Measurements from ENCODE around the gene SHC3.

The SHC3 gene

GRCh38 chr9:89054865-89055495 lies 123.6 kb downstream of the SHC3 start:
- no peak for DNase-seq (ENCODE audit: low read depth in 2 of 2)

- DNase-seq (ENCODE audit: low read depth in 2 of 2), result no peak
Observed at GRCh38 chr9:89053301-89053700, 125.3 kb downstream of the SHC3 start.

- DNase-seq (ENCODE audit: low read depth in 2 of 2), result no peak
Observed at GRCh38 chr9:89052470-89053097, 126.0 kb downstream of the SHC3 start.

GRCh38 chr9:89051421-89052025 lies 127.1 kb downstream of the SHC3 start:
- DNase-seq (ENCODE audit: low read depth in 2 of 2), result no peak

- DNase-seq (ENCODE audit: low read depth in 2 of 2), result no peak
Observed at GRCh38 chr9:89049646-89050045, 129.0 kb downstream of the SHC3 start.

- DNase-seq (ENCODE audit: low read depth in 2 of 2), result no peak
Observed at GRCh38 chr9:89048616-89049015, 130.0 kb downstream of the SHC3 start.

GRCh38 chr9:89047667-89048066 lies 131.0 kb downstream of the SHC3 start:
- DNase-seq (ENCODE audit: low read depth in 2 of 2), result no peak

- no peak for DNase-seq (ENCODE audit: low read depth in 2 of 2)
Observed at GRCh38 chr9:89046832-89047231, 131.8 kb downstream of the SHC3 start.

GRCh38 chr9:89044881-89045280 lies 133.7 kb downstream of the SHC3 start:
- no peak for DNase-seq (ENCODE audit: low read depth in 2 of 2)

GRCh38 chr9:89044104-89044503 lies 134.5 kb downstream of the SHC3 start:
- DNase-seq (ENCODE audit: low read depth in 2 of 2), result no peak

- no peak for DNase-seq (ENCODE audit: low read depth in 2 of 2)
Observed at GRCh38 chr9:89042984-89043383, 135.6 kb downstream of the SHC3 start.

- no peak for DNase-seq (ENCODE audit: low read depth in 2 of 2)
Observed at GRCh38 chr9:89039664-89040063, 139.0 kb downstream of the SHC3 start.

GRCh38 chr9:89039104-89039465 lies 139.5 kb downstream of the SHC3 start:
- no peak for DNase-seq (ENCODE audit: low read depth in 2 of 2)

GRCh38 chr9:89038382-89039103 lies 140.1 kb downstream of the SHC3 start:
- DNase-seq (ENCODE audit: low read depth in 2 of 2), result no peak

GRCh38 chr9:89037891-89038290 lies 140.7 kb downstream of the SHC3 start:
- no peak for DNase-seq (ENCODE audit: low read depth in 2 of 2)

GRCh38 chr9:89037346-89037745 lies 141.3 kb downstream of the SHC3 start:
- no peak for DNase-seq (ENCODE audit: low read depth in 2 of 2)

- DNase-seq (ENCODE audit: low read depth in 2 of 2), result no peak
Observed at GRCh38 chr9:89036891-89037290, 141.7 kb downstream of the SHC3 start.

- no peak for DNase-seq (ENCODE audit: low read depth in 2 of 2)
Observed at GRCh38 chr9:89036383-89036782, 142.2 kb downstream of the SHC3 start.

GRCh38 chr9:89032661-89033060 lies 146.0 kb downstream of the SHC3 start:
- DNase-seq (ENCODE audit: low read depth in 2 of 2), result no peak

- DNase-seq (ENCODE audit: low read depth in 2 of 2), result no peak
Observed at GRCh38 chr9:89032173-89032572, 146.4 kb downstream of the SHC3 start.

GRCh38 chr9:89029788-89030187 lies 148.8 kb downstream of the SHC3 start:
- DNase-seq (ENCODE audit: low read depth in 2 of 2), result no peak

- DNase-seq (ENCODE audit: low read depth in 2 of 2), result no peak
Observed at GRCh38 chr9:89026876-89027275, 151.7 kb downstream of the SHC3 start.

- no peak for DNase-seq (ENCODE audit: low read depth in 2 of 2)
Observed at GRCh38 chr9:89025553-89025952, 153.1 kb downstream of the SHC3 start.
